Sigmoid colon (tissue), 7 donors: ENCODE data around the gene RAX2. TPM values are rescaled to one million over a fixed set of nuclear protein-coding genes. Genes with fewer than 3 reads are reported as not detected.
"Not testable (repeated sequence)": the region's sequence is repeated elsewhere in the genome, so short reads cannot be mapped to it uniquely, and the experiment has no call there.

Source experiments
- DNase-seq: peaks from one replicate; pipeline ENCODE4 v3.0.0-alpha.2; 2019
- H3K27ac ChIP-seq, 4 donors: fragments of 200-600 bp; sonication (generic); one replicate each; pipeline ENCODE4 v1.5.1; 2016 to 2019; ENCODE audit warnings: mild to moderate bottlenecking in 1 of 4
- H3K27me3 ChIP-seq, 3 donors: fragments of 200-600 bp; sonication (generic); one replicate each; pipeline ENCODE4 v1.5.1; 2019; ENCODE audit warnings: mild to moderate bottlenecking in 1 of 3
- H3K36me3 ChIP-seq, 4 donors: fragments of 200-600 bp; sonication (generic); one replicate each; pipeline ENCODE4 v1.5.1; 2016 to 2019
- H3K4me1 ChIP-seq, 4 donors: fragments of 200-600 bp; sonication (generic); one replicate each; pipeline ENCODE4 v1.5.1; 2017 to 2019
- H3K4me3 ChIP-seq, 4 donors: fragments of 200-600 bp; sonication (generic); one replicate each; pipeline ENCODE4 v1.5.1; 2017 to 2019; ENCODE audit warnings: mild to moderate bottlenecking in 2 of 4, moderate library complexity in 1 of 4
- H3K9me3 ChIP-seq, 4 donors: fragments of 200-600 bp in 3 of 4; sonication (generic) in 3 of 4; one replicate each; pipeline versions ENCODE4 v1.5.1 to v1.6.1; 2013 to 2019
- CTCF ChIP-seq, 4 experiments: fragments of 450-650 bp in 3 of 4; fragments of 200-600 bp in 1 of 4; IDR thresholded peaks; one replicate each; pipeline ENCODE4 v1.5.1; 2016 to 2019; ENCODE audit warnings: antibody characterized with exemption in 4 of 4, mild to moderate bottlenecking in 3 of 4, moderate library complexity in 2 of 4
- EP300 ChIP-seq, 4 donors: sonication (generic); formaldehyde crosslinking; IDR thresholded peaks; one replicate each; pipeline ENCODE4 v1.6.1; 2017; ENCODE audit warnings: antibody characterized with exemption in 4 of 4
- POLR2A ChIP-seq, 2 donors: fragments of 450-650 bp; IDR thresholded peaks; one replicate each; pipeline ENCODE4 v1.6.1; 2016; ENCODE audit warnings: antibody characterized with exemption in 2 of 2, mild to moderate bottlenecking in 2 of 2, moderate library complexity in 2 of 2
- POLR2AphosphoS5 ChIP-seq, 4 donors: sonication (generic); formaldehyde crosslinking; IDR thresholded peaks; one replicate each; pipeline ENCODE4 v1.6.1; 2017; ENCODE audit warnings: antibody characterized with exemption in 4 of 4
- WGBS, 2 donors: extraction: QIAGEN DNeasy Blood & Tissue Kit; methylation state at CpG; one replicate each; pipeline ENCODE4 v1.1.7; 2013; 5-methylcytosine and 5-hydroxymethylcytosine counted together
- intact Hi-C: fragments of 100-400 bp; cut with DNase I; formaldehyde crosslinking; loops from one replicate; pipeline ENCODE4 v1.15.1; 2023
- polyA plus RNA-seq, 3 donors: library from polyadenylated mRNA; stranded (reverse); fragments of 200-250 nt; gene quantifications; one replicate each; pipeline ENCODE4 v1.2.3, GENCODE V29; 2013
- total RNA-seq, 4 donors: library from RNA; depleted of rRNA; stranded (reverse); fragments of >200 nt; gene quantifications; one replicate each; pipeline ENCODE4 v1.1.0, GENCODE V29; 2016
- donor health status: healthy with polysubstance abuse.
- donor health status: Bipolar disorder and iron deficiency.
- donor health status: healthy.

Gene RAX2
- total and polyA plus RNA-seq, 7 donors, result not detected

GRCh38 chr19:3817761-3818160 lies 45.7 kb upstream of the RAX2 start:
- DNase-seq, result no peak
- H3K4me1 ChIP-seq, result peaks cover 0 to 5% (median 2%) of the 10 kb centered on the region in 4 donors
- no peaks in the 10 kb centered on the region for H3K36me3 ChIP-seq
- H3K9me3 ChIP-seq, result no peaks in the 10 kb centered on the region
- H3K4me3 ChIP-seq, result no peak overlapping the region
- intact Hi-C loops, result no loop called here
- H3K27me3 ChIP-seq, result peaks cover 0 to 10% (median 2%) of the 10 kb centered on the region in 3 donors
- no peak for TF ChIP-seq EP300 (IDR thresholded peaks at IDR 0.05)
- WGBS, 2 donors, result 75 to 82% methylated on average over 8 of the region's 8 CpGs
- H3K27ac ChIP-seq, result no peak overlapping the region

GRCh38 chr19:3816566-3817218 lies 44.7 kb upstream of the RAX2 start:
- H3K27ac ChIP-seq, result no peak overlapping the region
- H3K36me3 ChIP-seq, result no peaks in the 10 kb centered on the region
- intact Hi-C loops, result no loop called here
- no peaks in the 10 kb centered on the region for H3K9me3 ChIP-seq
- TF ChIP-seq CTCF (IDR thresholded peaks at IDR 0.05), result no peak
- TF ChIP-seq EP300 (IDR thresholded peaks at IDR 0.05), result no peak
- TF ChIP-seq POLR2A (IDR thresholded peaks at IDR 0.05), result no peak
- TF ChIP-seq POLR2AphosphoS5 (IDR thresholded peaks at IDR 0.05), result no peak
- no peak for DNase-seq
- no peak overlapping the region for H3K4me3 ChIP-seq
- peaks cover 0 to under 1% (median 0%) of the 10 kb centered on the region in 4 donors for H3K4me1 ChIP-seq
- WGBS, 2 donors, result 92 to 93% methylated on average over 45 of the region's 45 CpGs
- peaks cover 0 to 3% (median 0%) of the 10 kb centered on the region in 3 donors for H3K27me3 ChIP-seq

- H3K27ac ChIP-seq, intact Hi-C loops: not testable (repeated sequence)
- WGBS, 2 donors, result 92 to 95% methylated on average over 9 of the region's 9 CpGs
These were observed 44.1 kb upstream of the RAX2 start for GRCh38 chr19:3816148-3816547.

GRCh38 chr19:3814648-3815047 lies 42.6 kb upstream of the RAX2 start:
- TF ChIP-seq POLR2AphosphoS5 (IDR thresholded peaks at IDR 0.05) (no peak), CTCF (IDR thresholded peaks at IDR 0.05) (no peak), EP300 (IDR thresholded peaks at IDR 0.05) (no peak), POLR2A (IDR thresholded peaks at IDR 0.05) (no peak)
- H3K27me3 ChIP-seq, result peaks cover 0 to 14% (median 0%) of the 10 kb centered on the region in 3 donors
- H3K9me3 ChIP-seq, result no peaks in the 10 kb centered on the region
- DNase-seq, result no peak
- intact Hi-C loops, result no loop called here
- no peaks in the 10 kb centered on the region for H3K4me1 ChIP-seq
- no peak overlapping the region for H3K27ac ChIP-seq
- H3K36me3 ChIP-seq, result no peaks in the 10 kb centered on the region
- WGBS, 2 donors, result 89 to 92% methylated on average over 4 of the region's 4 CpGs
- H3K4me3 ChIP-seq, result no peak overlapping the region

More at GRCh38 chr19:3816148-3816547, 44.1 kb upstream of the RAX2 start:
- not testable (repeated sequence) for H3K27me3 ChIP-seq, H3K4me3 ChIP-seq, DNase-seq, H3K9me3 ChIP-seq, H3K4me1 ChIP-seq, H3K36me3 ChIP-seq

- Histone ChIP-seq H3K27me3 (peaks cover 0 to 14% (median 0%) of the 10 kb centered on the region in 3 donors), H3K4me3 (no peak overlapping the region), H3K27ac (no peak overlapping the region), H3K4me1 (no peaks in the 10 kb centered on the region), H3K9me3 (no peaks in the 10 kb centered on the region), H3K36me3 (no peaks in the 10 kb centered on the region)
- intact Hi-C loops, result no loop called here
- 77 to 87% methylated on average over 22 of the region's 22 CpGs for WGBS, 2 donors
- TF ChIP-seq CTCF (IDR thresholded peaks at IDR 0.05), result no peak
- no peak for TF ChIP-seq EP300 (IDR thresholded peaks at IDR 0.05)
- TF ChIP-seq POLR2A (IDR thresholded peaks at IDR 0.05), result no peak
- TF ChIP-seq POLR2AphosphoS5 (IDR thresholded peaks at IDR 0.05), result no peak
- DNase-seq, result no peak
These were observed 41.7 kb upstream of the RAX2 start for GRCh38 chr19:3813473-3814392.
